Measurements from ENCODE around the gene ATG5. TPM values are rescaled to one million over a fixed set of nuclear protein-coding genes. Genes with fewer than 3 reads are reported as not detected.
A peak's percentile ranks its signal among the peaks of the same experiment; 100 is the strongest.

ATG5 gene
- polyA plus RNA-seq, 3 donors, result 15.0 to 31.4 (median 29.9) TPM

DNA sequence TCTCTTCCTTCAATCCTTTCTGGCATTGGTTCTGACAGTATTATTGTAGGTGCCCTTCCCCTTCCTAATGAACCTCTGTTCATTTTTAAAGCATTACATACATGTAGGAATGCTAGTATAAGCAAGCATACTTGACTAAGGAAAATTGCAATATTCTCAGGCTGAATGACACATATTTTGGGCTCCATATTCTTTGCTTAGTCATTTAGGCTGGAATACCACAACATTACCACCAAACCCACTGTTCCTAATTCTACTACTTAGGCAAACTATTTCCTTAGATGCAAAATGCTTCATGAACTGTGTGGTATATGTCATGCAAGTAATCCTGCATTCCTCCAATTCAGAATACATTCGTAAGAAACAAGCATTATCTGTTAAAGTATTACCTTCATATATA lies 125.6 kb downstream of the ATG5 start:
- Histone ChIP-seq H3K4me3 (replicated peaks in 1 of 3; ENCODE audit: low read depth in 2 of 3, low read length in 3 of 3) (no peak overlapping the region), H3K27me3 (ENCODE audit: control insufficient read depth in 2 of 2, insufficient read depth in 2 of 2, low read length in 2 of 2) (no peaks in the 10 kb centered on the region), H3K4me2 (replicated peaks; ENCODE audit: extremely low read depth, low read length, poor library complexity, severe bottlenecking) (no peak overlapping the region), H3K9ac (ENCODE audit: insufficient read depth, low read length, poor library complexity, severe bottlenecking) (no peak overlapping the region), H3K27ac (ENCODE audit: low read depth in 1 of 2, low read length in 2 of 2) (no peak overlapping the region), H3K9me3 (replicated peaks in 1 of 2; ENCODE audit: control insufficient read depth in 1 of 2, insufficient read depth in 1 of 2, low read length in 2 of 2) (no peaks in the 10 kb centered on the region), H2AFZ (ENCODE audit: insufficient read depth, low read depth, low read length, poor library complexity, severe bottlenecking) (no peak overlapping the region), H3K36me3 (replicated peaks in 1 of 2; ENCODE audit: control insufficient read depth in 1 of 2, insufficient read depth in 2 of 2, low read length in 2 of 2) (peaks cover 14 to 28% of the 10 kb centered on the region in 2 donors), H3K79me2 (ENCODE audit: insufficient read depth, low read length) (no peaks in the 10 kb centered on the region), H3K4me1 (ENCODE audit: control insufficient read depth in 1 of 2, insufficient read depth in 2 of 2, low read length in 2 of 2) (peaks cover 7 to 13% of the 10 kb centered on the region in 2 donors), H4K20me1 (ENCODE audit: insufficient read depth, low read length) (no peaks in the 10 kb centered on the region)
- no CpG with 5 or more reads among the region's 1 CpG for WGBS (ENCODE audit: insufficient coverage)
- Mint-ChIP-seq H3K4me3 (no peak overlapping the region), H3K36me3 (peaks cover 40 to 43% of the 10 kb centered on the region in 2 donors), H3K27ac (no peak overlapping the region), H3K4me1 (peaks cover 27% of the 10 kb centered on the region), H3K9me3 (peaks cover 0 to 5% (median 2%) of the 10 kb centered on the region in 7 donors), H3K27me3 (ENCODE audit: low read depth in 3 of 3) (peaks cover 0 to 2% (median 2%) of the 10 kb centered on the region in 3 donors)
- peak in 1 of 3 donors; percentile 5 for DNase-seq
- intact Hi-C loops (cut with micrococcal nuclease), result no loop called here
- TF ChIP-seq, protein P1, sequence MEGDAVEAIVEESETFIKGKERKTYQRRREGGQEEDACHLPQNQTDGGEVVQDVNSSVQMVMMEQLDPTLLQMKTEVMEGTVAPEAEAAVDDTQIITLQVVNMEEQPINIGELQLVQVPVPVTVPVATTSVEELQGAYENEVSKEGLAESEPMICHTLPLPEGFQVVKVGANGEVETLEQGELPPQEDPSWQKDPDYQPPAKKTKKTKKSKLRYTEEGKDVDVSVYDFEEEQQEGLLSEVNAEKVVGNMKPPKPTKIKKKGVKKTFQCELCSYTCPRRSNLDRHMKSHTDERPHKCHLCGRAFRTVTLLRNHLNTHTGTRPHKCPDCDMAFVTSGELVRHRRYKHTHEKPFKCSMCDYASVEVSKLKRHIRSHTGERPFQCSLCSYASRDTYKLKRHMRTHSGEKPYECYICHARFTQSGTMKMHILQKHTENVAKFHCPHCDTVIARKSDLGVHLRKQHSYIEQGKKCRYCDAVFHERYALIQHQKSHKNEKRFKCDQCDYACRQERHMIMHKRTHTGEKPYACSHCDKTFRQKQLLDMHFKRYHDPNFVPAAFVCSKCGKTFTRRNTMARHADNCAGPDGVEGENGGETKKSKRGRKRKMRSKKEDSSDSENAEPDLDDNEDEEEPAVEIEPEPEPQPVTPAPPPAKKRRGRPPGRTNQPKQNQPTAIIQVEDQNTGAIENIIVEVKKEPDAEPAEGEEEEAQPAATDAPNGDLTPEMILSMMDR (IDR thresholded peaks at IDR 0.05), result no peak

DNA sequence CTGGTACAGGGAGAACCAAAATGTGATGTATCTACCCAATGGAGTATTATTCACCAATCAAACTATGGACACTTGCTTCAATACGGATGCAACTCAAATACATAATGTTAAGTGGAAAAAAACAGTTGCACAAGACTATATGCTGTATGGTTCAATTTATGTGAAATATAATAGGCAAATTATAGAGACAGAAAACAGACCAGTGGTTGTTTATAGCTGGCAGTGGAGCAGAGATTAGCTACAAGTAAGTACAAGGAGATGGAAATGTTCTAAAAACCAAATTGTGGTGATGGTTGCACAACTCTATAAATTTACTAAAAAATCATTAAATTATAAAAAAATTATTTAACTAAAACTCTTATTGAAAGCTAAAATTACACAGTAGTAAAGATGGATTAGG lies 126.2 kb downstream of the ATG5 start:
- TF ChIP-seq, protein P1 (IDR thresholded peaks at IDR 0.05), result no peak
- H3K4me1 Mint-ChIP-seq, result peaks cover 25% of the 10 kb centered on the region
- H3K9me3 ChIP-seq (replicated peaks in 1 of 2; ENCODE audit: control insufficient read depth in 1 of 2, insufficient read depth in 1 of 2, low read length in 2 of 2), result no peaks in the 10 kb centered on the region
- H3K4me3 ChIP-seq (replicated peaks in 1 of 3; ENCODE audit: low read depth in 2 of 3, low read length in 3 of 3), result no peak overlapping the region
- no CpG with 5 or more reads among the region's 1 CpG for WGBS (ENCODE audit: insufficient coverage)
- H3K9me3 Mint-ChIP-seq, result peaks cover 0 to 3% (median 0%) of the 10 kb centered on the region in 7 donors
- H3K36me3 ChIP-seq (replicated peaks in 1 of 2; ENCODE audit: control insufficient read depth in 1 of 2, insufficient read depth in 2 of 2, low read length in 2 of 2), result peaks cover 14 to 35% of the 10 kb centered on the region in 2 donors
- H3K27ac ChIP-seq (ENCODE audit: low read depth in 1 of 2, low read length in 2 of 2), result no peak overlapping the region
- peaks cover 0 to 2% (median 2%) of the 10 kb centered on the region in 3 donors for H3K27me3 Mint-ChIP-seq (ENCODE audit: low read depth in 3 of 3)
- H3K9ac ChIP-seq (ENCODE audit: insufficient read depth, low read length, poor library complexity, severe bottlenecking), result no peak overlapping the region
- no peak overlapping the region for H3K4me3 Mint-ChIP-seq
- H2AFZ ChIP-seq (ENCODE audit: insufficient read depth, low read depth, low read length, poor library complexity, severe bottlenecking), result no peak overlapping the region
- H3K36me3 Mint-ChIP-seq, result peaks cover 38 to 42% of the 10 kb centered on the region in 2 donors
- H3K4me2 ChIP-seq (replicated peaks; ENCODE audit: extremely low read depth, low read length, poor library complexity, severe bottlenecking), result no peak overlapping the region
- H4K20me1 ChIP-seq (ENCODE audit: insufficient read depth, low read length), result no peaks in the 10 kb centered on the region
- peaks cover 7 to 13% of the 10 kb centered on the region in 2 donors for H3K4me1 ChIP-seq (ENCODE audit: control insufficient read depth in 1 of 2, insufficient read depth in 2 of 2, low read length in 2 of 2)
- intact Hi-C loops (cut with micrococcal nuclease), result no loop called here
- H3K27ac Mint-ChIP-seq, result no peak overlapping the region
- no peaks in the 10 kb centered on the region for H3K27me3 ChIP-seq (ENCODE audit: control insufficient read depth in 2 of 2, insufficient read depth in 2 of 2, low read length in 2 of 2)
- no peak for DNase-seq
- no peaks in the 10 kb centered on the region for H3K79me2 ChIP-seq (ENCODE audit: insufficient read depth, low read length)

Data from CD14-positive monocyte (primary cell).